Skeletal muscle cell (primary cell): ENCODE data around the gene WWOX.

Source experiments
- DNase-seq: peaks from one replicate; pipeline ENCODE4 v3.0.0-alpha.2; 2010; ENCODE audit warnings: low read depth
- H3K4me3 ChIP-seq: 2 replicates; pipeline ENCODE4 v1.5.1; 2011; ENCODE audit warnings: low read depth, mild to moderate bottlenecking, control low read depth, low read length, moderate library complexity

WWOX gene

GRCh38 chr16:78895681-78896080 is 796.2 kb downstream of the WWOX start:
- H3K4me3 ChIP-seq = no peak overlapping the region
- DNase-seq = no peak

GRCh38 chr16:78896280-78896679 is 796.8 kb downstream of the WWOX start:
- no peak for DNase-seq
- no peak overlapping the region for H3K4me3 ChIP-seq

GRCh38 chr16:78897299-78897698 is 797.8 kb downstream of the WWOX start:
- DNase-seq = no peak

GRCh38 chr16:78900044-78900811 is 800.8 kb downstream of the WWOX start:
- no peak for DNase-seq
- H3K4me3 ChIP-seq = no peak overlapping the region

More at GRCh38 chr16:78897299-78897698, 797.8 kb downstream of the WWOX start:
- no peak overlapping the region for H3K4me3 ChIP-seq

- H3K4me3 ChIP-seq = no peak overlapping the region
- DNase-seq = no peak
Observed at GRCh38 chr16:78900966-78901365, 801.5 kb downstream of the WWOX start.

- no peak overlapping the region for H3K4me3 ChIP-seq
- DNase-seq = no peak
Observed at GRCh38 chr16:78902321-78902720, 802.9 kb downstream of the WWOX start.

GRCh38 chr16:78903237-78903636 is 803.8 kb downstream of the WWOX start:
- H3K4me3 ChIP-seq = no peak overlapping the region
- DNase-seq = no peak

- no peak overlapping the region for H3K4me3 ChIP-seq
- no peak for DNase-seq
Observed at GRCh38 chr16:78903843-78904242, 804.4 kb downstream of the WWOX start.

GRCh38 chr16:78906135-78906534 is 806.7 kb downstream of the WWOX start:
- no peak for DNase-seq
- H3K4me3 ChIP-seq = no peak overlapping the region

GRCh38 chr16:78909226-78909625 is 809.8 kb downstream of the WWOX start:
- DNase-seq = no peak
- no peak overlapping the region for H3K4me3 ChIP-seq

GRCh38 chr16:78915811-78916345 is 816.4 kb downstream of the WWOX start:
- DNase-seq = no peak
- no peak overlapping the region for H3K4me3 ChIP-seq

- DNase-seq = no peak
- H3K4me3 ChIP-seq = no peak overlapping the region
Observed at GRCh38 chr16:78916928-78917545, 817.6 kb downstream of the WWOX start.

GRCh38 chr16:78918805-78919305 is 819.4 kb downstream of the WWOX start:
- H3K4me3 ChIP-seq = no peak overlapping the region
- DNase-seq = no peak

- DNase-seq = no peak
- no peak overlapping the region for H3K4me3 ChIP-seq
Observed at GRCh38 chr16:78919852-78920251, 820.4 kb downstream of the WWOX start.

GRCh38 chr16:78920621-78921020 is 821.2 kb downstream of the WWOX start:
- no peak overlapping the region for H3K4me3 ChIP-seq
- DNase-seq = no peak

GRCh38 chr16:78925083-78925767 is 825.8 kb downstream of the WWOX start:
- H3K4me3 ChIP-seq = no peak overlapping the region
- DNase-seq = no peak

- H3K4me3 ChIP-seq = no peak overlapping the region
- no peak for DNase-seq
Observed at GRCh38 chr16:78926723-78927210, 827.3 kb downstream of the WWOX start.

GRCh38 chr16:78927766-78928165 is 828.3 kb downstream of the WWOX start:
- no peak for DNase-seq

GRCh38 chr16:78929841-78930240 is 830.4 kb downstream of the WWOX start:
- no peak overlapping the region for H3K4me3 ChIP-seq
- no peak for DNase-seq

More at GRCh38 chr16:78927766-78928165, 828.3 kb downstream of the WWOX start:
- no peak overlapping the region for H3K4me3 ChIP-seq

GRCh38 chr16:78930561-78930960 is 831.1 kb downstream of the WWOX start:
- no peak for DNase-seq

More at GRCh38 chr16:78930561-78930960, 831.1 kb downstream of the WWOX start:
- no peak overlapping the region for H3K4me3 ChIP-seq
